ENCODE data around the gene ATN1. TPM values are rescaled to one million over a fixed set of nuclear protein-coding genes. Genes with fewer than 3 reads are reported as not detected.

The ATN1 gene
- total and polyA plus RNA-seq, 4 donors: 3.6 to 12.6 (median 7.9) TPM

DNA sequence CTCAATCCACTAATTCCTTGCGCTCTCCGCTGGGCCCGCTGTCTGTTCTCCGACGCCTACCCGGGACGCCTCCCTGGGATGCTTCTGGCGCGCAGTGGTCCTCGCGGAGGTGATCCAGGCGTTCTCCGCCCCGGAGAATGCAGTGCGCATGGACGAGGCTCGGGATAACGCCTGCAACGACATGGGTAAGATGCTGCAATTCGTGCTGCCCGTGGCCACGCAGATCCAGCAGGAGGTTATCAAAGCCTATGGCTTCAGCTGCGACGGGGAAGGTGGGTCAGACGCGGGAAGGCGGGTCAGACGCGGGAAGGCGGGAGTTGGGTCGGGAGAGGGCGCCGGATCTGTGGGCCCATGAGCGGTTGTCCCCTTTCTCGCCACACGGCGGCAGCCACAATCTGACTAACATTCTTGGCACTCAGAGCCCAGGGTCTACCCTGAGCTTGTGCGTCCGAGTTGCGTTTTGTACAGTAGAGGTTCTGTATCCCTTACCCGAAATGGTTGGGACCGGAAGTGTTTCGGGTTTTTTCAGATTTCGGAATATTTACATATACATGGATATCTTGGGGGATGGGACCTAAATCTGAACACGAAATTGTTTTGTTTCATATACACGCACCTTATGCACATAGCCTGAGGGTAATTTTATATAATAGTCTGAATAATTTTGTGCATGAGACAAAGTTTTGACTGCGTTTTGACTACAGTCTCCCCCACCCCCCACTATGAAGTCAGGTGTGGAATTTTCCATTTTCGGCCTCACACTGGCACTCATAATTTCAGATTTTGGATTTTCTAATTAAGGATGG, 16.8 kb downstream of the ATN1 start:
- 2% methylated on average over 48 of the region's 48 CpGs for WGBS
- Histone ChIP-seq H3K4me3 (ENCODE audit: low read depth in 1 of 3, low read length in 3 of 3) (peak overlapping the region; percentile 56 to 66 (median 58)), H3K4me1 (ENCODE audit: control insufficient read depth in 4 of 4, insufficient read depth in 4 of 4, low read length in 3 of 4) (peaks cover 10 to 50% (median 34%) of the 10 kb centered on the region in 4 donors), H3K36me3 (ENCODE audit: control insufficient read depth in 4 of 4, insufficient read depth in 3 of 4, low read depth in 1 of 4, low read length in 3 of 4) (no peaks in the 10 kb centered on the region), H3K27me3 (ENCODE audit: control insufficient read depth in 4 of 4, insufficient read depth in 4 of 4, low read length in 3 of 4) (no peaks in the 10 kb centered on the region), H3K27ac (ENCODE audit: low read depth in 1 of 2, low read length in 2 of 2) (peak overlapping the region; percentile 86 to 96), H3K9ac (ENCODE audit: low read depth in 1 of 2, low read length in 2 of 2) (peak overlapping the region; percentile 34 to 82), H3K9me3 (ENCODE audit: control insufficient read depth in 4 of 4, low read length in 3 of 4) (no peaks in the 10 kb centered on the region)
- TF ChIP-seq, protein P1, sequence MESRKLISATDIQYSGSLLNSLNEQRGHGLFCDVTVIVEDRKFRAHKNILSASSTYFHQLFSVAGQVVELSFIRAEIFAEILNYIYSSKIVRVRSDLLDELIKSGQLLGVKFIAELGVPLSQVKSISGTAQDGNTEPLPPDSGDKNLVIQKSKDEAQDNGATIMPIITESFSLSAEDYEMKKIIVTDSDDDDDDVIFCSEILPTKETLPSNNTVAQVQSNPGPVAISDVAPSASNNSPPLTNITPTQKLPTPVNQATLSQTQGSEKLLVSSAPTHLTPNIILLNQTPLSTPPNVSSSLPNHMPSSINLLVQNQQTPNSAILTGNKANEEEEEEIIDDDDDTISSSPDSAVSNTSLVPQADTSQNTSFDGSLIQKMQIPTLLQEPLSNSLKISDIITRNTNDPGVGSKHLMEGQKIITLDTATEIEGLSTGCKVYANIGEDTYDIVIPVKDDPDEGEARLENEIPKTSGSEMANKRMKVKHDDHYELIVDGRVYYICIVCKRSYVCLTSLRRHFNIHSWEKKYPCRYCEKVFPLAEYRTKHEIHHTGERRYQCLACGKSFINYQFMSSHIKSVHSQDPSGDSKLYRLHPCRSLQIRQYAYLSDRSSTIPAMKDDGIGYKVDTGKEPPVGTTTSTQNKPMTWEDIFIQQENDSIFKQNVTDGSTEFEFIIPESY (IDR thresholded peaks at IDR 0.05): no peak
- TF ChIP-seq RXRA (IDR thresholded peaks at IDR 0.05) (peak; percentile 44 to 51), FOXA1 (IDR thresholded peaks at IDR 0.05) (no peak), GABPA (IDR thresholded peaks at IDR 0.05 in 1 of 2, conservative IDR thresholded peaks at IDR 0.05 in 1 of 2) (peak; percentile 25 to 37), HNF4G (IDR thresholded peaks at IDR 0.05) (no peak), NR2F2 (IDR thresholded peaks at IDR 0.05) (peak; percentile 55), RAD21 (IDR thresholded peaks at IDR 0.05) (peak; percentile 92 to 93), HNF4A (conservative IDR thresholded peaks at IDR 0.05) (peak in 1 of 2 donors; percentile 13), SP1 (IDR thresholded peaks at IDR 0.05) (no peak), YY1 (IDR thresholded peaks at IDR 0.05) (no peak)
- TF ChIP-seq, protein P2, sequence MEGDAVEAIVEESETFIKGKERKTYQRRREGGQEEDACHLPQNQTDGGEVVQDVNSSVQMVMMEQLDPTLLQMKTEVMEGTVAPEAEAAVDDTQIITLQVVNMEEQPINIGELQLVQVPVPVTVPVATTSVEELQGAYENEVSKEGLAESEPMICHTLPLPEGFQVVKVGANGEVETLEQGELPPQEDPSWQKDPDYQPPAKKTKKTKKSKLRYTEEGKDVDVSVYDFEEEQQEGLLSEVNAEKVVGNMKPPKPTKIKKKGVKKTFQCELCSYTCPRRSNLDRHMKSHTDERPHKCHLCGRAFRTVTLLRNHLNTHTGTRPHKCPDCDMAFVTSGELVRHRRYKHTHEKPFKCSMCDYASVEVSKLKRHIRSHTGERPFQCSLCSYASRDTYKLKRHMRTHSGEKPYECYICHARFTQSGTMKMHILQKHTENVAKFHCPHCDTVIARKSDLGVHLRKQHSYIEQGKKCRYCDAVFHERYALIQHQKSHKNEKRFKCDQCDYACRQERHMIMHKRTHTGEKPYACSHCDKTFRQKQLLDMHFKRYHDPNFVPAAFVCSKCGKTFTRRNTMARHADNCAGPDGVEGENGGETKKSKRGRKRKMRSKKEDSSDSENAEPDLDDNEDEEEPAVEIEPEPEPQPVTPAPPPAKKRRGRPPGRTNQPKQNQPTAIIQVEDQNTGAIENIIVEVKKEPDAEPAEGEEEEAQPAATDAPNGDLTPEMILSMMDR (IDR thresholded peaks at IDR 0.05; ENCODE audit: low read depth, low read length, missing input control): peak; percentile 88
- DNase-seq (ENCODE audit: low spot score): peak; percentile 88

DNA sequence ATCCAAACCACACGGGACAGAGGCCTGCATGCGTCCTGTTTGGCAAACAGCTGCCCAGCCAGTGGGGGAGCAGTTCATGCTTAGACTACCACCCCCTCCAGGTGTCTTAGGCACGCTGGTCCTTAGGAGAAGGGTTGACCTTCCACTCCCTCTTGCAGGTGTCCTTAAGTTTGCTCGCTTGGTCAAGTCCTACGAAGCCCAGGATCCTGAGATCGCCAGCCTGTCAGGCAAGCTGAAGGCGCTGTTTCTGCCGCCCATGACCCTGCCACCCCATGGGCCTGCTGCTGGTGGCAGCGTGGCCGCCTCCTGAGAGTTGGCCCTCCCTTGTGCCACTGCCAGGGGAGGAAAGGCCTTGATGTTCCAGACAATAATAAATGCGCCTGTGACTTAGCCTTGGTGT, 17.9 kb downstream of the ATN1 start:
- DNase-seq (ENCODE audit: low spot score): no peak
- Histone ChIP-seq H3K4me3 (ENCODE audit: low read depth in 1 of 3, low read length in 3 of 3) (peak overlapping the region in 2 of 3 donors; percentile 30 to 43), H3K9ac (ENCODE audit: low read depth in 1 of 2, low read length in 2 of 2) (peak overlapping the region; percentile 3 to 49), H3K27me3 (ENCODE audit: control insufficient read depth in 4 of 4, insufficient read depth in 4 of 4, low read length in 3 of 4) (no peaks in the 10 kb centered on the region), H3K36me3 (ENCODE audit: control insufficient read depth in 4 of 4, insufficient read depth in 3 of 4, low read depth in 1 of 4, low read length in 3 of 4) (no peaks in the 10 kb centered on the region), H3K9me3 (ENCODE audit: control insufficient read depth in 4 of 4, low read length in 3 of 4) (no peaks in the 10 kb centered on the region), H3K4me1 (ENCODE audit: control insufficient read depth in 4 of 4, insufficient read depth in 4 of 4, low read length in 3 of 4) (peaks cover 10 to 50% (median 34%) of the 10 kb centered on the region in 4 donors), H3K27ac (ENCODE audit: low read depth in 1 of 2, low read length in 2 of 2) (peak overlapping the region; percentile 86 to 96)
- WGBS: 67% methylated on average over 11 of the region's 11 CpGs
- TF ChIP-seq NR2F2 (IDR thresholded peaks at IDR 0.05): no peak
- TF ChIP-seq, protein P3, sequence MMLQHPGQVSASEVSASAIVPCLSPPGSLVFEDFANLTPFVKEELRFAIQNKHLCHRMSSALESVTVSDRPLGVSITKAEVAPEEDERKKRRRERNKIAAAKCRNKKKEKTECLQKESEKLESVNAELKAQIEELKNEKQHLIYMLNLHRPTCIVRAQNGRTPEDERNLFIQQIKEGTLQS (IDR thresholded peaks at IDR 0.05): no peak
- TF ChIP-seq FOXA1 (IDR thresholded peaks at IDR 0.05): no peak
- no peak for TF ChIP-seq RXRA (IDR thresholded peaks at IDR 0.05)
- TF ChIP-seq, protein P4, sequence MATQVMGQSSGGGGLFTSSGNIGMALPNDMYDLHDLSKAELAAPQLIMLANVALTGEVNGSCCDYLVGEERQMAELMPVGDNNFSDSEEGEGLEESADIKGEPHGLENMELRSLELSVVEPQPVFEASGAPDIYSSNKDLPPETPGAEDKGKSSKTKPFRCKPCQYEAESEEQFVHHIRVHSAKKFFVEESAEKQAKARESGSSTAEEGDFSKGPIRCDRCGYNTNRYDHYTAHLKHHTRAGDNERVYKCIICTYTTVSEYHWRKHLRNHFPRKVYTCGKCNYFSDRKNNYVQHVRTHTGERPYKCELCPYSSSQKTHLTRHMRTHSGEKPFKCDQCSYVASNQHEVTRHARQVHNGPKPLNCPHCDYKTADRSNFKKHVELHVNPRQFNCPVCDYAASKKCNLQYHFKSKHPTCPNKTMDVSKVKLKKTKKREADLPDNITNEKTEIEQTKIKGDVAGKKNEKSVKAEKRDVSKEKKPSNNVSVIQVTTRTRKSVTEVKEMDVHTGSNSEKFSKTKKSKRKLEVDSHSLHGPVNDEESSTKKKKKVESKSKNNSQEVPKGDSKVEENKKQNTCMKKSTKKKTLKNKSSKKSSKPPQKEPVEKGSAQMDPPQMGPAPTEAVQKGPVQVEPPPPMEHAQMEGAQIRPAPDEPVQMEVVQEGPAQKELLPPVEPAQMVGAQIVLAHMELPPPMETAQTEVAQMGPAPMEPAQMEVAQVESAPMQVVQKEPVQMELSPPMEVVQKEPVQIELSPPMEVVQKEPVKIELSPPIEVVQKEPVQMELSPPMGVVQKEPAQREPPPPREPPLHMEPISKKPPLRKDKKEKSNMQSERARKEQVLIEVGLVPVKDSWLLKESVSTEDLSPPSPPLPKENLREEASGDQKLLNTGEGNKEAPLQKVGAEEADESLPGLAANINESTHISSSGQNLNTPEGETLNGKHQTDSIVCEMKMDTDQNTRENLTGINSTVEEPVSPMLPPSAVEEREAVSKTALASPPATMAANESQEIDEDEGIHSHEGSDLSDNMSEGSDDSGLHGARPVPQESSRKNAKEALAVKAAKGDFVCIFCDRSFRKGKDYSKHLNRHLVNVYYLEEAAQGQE (IDR thresholded peaks at IDR 0.05): no peak
- TF ChIP-seq HNF4A (conservative IDR thresholded peaks at IDR 0.05): no peak
- TF ChIP-seq, protein P2 (IDR thresholded peaks at IDR 0.05; ENCODE audit: low read depth, low read length, missing input control): no peak
- TF ChIP-seq JUND (IDR thresholded peaks at IDR 0.05): no peak
- no peak for TF ChIP-seq EGR1 (IDR thresholded peaks at IDR 0.05; ENCODE audit: low read depth in 2 of 2)
- TF ChIP-seq TAF1 (conservative IDR thresholded peaks at IDR 0.05): no peak
- no peak for TF ChIP-seq YY1 (IDR thresholded peaks at IDR 0.05)
- no peak for TF ChIP-seq HNF4G (IDR thresholded peaks at IDR 0.05)
- TF ChIP-seq, protein P5, sequence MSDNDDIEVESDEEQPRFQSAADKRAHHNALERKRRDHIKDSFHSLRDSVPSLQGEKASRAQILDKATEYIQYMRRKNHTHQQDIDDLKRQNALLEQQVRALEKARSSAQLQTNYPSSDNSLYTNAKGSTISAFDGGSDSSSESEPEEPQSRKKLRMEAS (IDR thresholded peaks at IDR 0.05): no peak
- TF ChIP-seq FOXA2 (IDR thresholded peaks at IDR 0.05): no peak
- no peak for TF ChIP-seq SP1 (IDR thresholded peaks at IDR 0.05)
- TF ChIP-seq, protein P1 (IDR thresholded peaks at IDR 0.05): no peak
